ENCODE measurements around the gene MOCS1.

- TF ChIP-seq POLR2A (IDR thresholded peaks at IDR 0.05; ENCODE audit: low read depth, low read length) (no peak), POLR2AphosphoS5 (IDR thresholded peaks at IDR 0.05; ENCODE audit: low read depth, low read length) (no peak)
Observed at GRCh38 chr6:39941820-39942219, 7.6 kb upstream of the MOCS1 start.

Data from GM12892 (cell line).